T-helper 9 cell (primary cell): ENCODE results near the gene NPTX1.

Experiments used
- DNase-seq: peaks from one replicate; pipeline ENCODE4 v3.0.0-alpha.2; 2020

NPTX1 gene

GRCh38 chr17:80458016-80458415, 18.4 kb downstream of the NPTX1 start:
- DNase-seq, result no peak

- no peak for DNase-seq
These were observed 19.1 kb downstream of the NPTX1 start for GRCh38 chr17:80457236-80457856.

GRCh38 chr17:80456465-80457235, 19.8 kb downstream of the NPTX1 start:
- DNase-seq, result no peak

DNA sequence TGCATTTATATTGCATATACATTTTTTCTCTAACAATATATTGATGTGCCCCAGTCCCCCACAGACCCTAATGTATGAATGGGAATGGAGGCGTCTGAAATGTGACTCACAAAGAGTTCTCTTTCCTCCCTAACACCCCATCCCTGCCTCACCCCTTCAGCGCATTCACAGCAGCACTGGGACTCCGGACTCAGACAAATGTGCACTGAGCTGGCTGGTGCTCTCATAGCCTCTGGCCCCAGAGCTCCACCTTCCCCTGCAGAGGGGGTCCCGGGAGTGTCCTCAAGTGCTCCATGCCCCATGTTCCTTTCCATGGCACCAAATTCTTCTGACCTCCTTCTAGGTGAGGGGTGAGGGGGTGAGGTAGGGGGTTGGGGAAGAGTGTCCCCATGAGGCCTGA, 20.6 kb downstream of the NPTX1 start:
- no peak for DNase-seq

- peak; percentile 27 for DNase-seq
These were observed 21.1 kb downstream of the NPTX1 start for GRCh38 chr17:80455336-80455710.

DNA sequence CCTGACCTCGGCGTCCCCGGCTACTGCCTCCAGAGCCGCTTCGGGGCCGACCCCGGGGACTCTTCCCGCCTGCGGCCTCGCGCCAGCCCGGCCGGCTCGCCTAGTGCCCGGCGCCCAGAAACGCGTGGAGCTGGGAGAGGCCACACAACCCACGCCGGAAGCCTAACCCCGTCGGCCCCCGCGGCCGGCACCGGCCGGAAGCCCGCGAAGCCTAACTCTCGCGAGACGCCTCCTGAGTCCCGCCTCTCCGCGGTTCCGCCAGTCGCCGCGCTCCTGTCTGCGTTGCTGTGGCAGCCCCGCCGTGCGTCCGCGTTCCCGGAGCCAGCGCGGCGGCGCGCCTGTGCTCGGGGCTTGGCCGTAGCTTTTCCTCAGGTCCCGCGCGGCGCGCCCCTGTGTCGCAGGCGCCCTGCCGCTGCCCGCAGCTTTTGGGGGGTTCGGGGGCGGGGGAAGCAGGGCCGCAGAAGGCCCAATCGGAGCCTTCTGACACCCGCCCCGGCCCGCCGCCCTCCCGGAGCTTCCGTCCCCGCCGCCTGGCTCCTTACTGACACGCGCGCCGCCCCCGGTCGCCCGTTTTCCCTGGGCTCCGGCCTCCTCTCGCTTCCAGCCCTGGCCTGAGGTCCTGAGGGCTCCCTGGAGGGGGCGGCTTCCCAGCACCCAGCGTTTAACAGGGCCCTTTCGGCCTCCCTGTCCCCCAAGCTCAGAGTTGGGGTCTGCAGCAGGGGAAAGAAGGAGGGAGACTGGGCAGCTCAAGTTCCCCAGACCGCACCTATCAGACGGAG, 21.7 kb downstream of the NPTX1 start:
- DNase-seq, result peak; percentile 90

- DNase-seq, result no peak
These were observed 22.3 kb downstream of the NPTX1 start for GRCh38 chr17:80453998-80454556.

GRCh38 chr17:80453126-80453997, 23.0 kb downstream of the NPTX1 start:
- no peak for DNase-seq

- no peak for DNase-seq
These were observed 24.1 kb downstream of the NPTX1 start for GRCh38 chr17:80452173-80452915.

GRCh38 chr17:80451104-80451775, 25.2 kb downstream of the NPTX1 start:
- no peak for DNase-seq

- no peak for DNase-seq
These were observed 26.4 kb downstream of the NPTX1 start for GRCh38 chr17:80449930-80450576.

- DNase-seq, result no peak
These were observed 27.0 kb downstream of the NPTX1 start for GRCh38 chr17:80449194-80449929.

DNA sequence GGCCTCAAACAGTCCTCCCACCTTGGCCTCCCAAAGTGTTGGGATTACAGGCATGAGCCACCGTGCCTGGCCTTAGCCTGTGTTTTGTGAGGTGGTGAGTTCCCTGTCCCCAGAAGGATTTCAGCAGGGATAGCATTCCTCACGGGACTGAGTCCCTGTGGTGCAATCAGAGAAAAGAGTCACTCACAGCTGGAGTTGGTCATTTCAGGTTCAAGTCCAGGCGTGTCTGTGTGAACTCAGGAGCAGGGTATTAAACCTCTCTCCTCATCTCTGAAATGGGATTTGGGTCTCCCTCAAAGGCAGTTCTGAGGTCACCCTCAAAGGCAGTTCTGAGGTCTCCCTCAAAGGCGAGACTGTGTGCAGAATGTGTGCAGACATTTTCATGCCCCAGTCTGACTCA, 28.6 kb downstream of the NPTX1 start:
- DNase-seq, result no peak

DNA sequence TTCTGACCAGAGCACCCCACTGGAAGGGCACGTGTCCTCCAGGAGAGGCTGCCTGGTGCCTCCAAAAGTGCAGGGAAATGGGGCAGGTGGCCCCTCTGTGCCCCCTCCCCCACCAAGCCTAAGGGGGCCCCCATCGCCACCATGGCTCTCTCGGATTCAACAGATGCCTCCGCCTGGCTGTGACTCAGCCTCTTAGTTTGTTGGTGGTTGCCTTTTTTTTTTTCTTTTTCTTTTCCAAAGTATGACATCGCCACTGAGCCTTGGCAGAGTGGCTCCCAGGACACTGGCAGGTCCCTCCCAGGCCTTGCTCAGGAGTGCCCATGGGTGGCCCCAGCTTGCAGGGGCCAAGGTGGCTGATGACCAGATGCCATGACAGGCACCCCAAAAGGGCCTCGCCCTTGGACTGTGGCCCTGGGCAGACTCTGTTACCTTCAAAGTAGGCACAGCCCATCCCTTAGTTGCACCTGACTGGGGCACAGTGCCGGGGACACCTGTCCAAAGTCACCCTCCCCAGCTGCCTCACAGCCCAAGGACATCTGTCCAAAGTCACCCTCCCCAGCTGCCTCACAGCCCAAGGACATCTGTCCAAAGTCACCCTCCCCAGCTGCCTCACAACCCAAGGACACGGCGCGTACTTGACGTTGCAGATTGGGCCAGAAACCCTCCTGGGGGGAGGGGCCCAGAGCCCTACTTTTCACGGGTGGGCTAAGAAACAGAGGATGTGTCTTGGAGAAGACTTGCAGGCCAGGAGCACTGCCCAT, 29.6 kb downstream of the NPTX1 start:
- no peak for DNase-seq

DNA sequence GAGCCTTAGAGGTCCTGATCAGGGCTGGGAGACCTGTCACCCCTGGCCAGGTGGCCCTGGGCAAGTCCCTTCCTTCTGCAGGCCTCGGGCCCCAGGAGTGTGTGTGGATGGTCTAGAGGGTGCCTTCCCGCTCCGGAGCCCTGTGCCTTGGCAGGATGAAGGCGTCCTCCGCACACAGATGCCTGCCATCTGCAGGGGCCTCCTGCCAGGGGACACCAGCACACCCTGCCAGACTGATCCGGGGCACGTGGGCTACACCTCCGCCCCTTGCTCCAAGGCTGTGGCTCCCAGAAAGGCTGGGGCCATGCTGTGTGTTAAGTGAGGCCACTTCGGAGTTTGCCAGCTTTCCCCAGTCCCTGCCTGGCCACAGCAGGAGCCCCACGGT, 30.7 kb downstream of the NPTX1 start:
- DNase-seq, result no peak

DNA sequence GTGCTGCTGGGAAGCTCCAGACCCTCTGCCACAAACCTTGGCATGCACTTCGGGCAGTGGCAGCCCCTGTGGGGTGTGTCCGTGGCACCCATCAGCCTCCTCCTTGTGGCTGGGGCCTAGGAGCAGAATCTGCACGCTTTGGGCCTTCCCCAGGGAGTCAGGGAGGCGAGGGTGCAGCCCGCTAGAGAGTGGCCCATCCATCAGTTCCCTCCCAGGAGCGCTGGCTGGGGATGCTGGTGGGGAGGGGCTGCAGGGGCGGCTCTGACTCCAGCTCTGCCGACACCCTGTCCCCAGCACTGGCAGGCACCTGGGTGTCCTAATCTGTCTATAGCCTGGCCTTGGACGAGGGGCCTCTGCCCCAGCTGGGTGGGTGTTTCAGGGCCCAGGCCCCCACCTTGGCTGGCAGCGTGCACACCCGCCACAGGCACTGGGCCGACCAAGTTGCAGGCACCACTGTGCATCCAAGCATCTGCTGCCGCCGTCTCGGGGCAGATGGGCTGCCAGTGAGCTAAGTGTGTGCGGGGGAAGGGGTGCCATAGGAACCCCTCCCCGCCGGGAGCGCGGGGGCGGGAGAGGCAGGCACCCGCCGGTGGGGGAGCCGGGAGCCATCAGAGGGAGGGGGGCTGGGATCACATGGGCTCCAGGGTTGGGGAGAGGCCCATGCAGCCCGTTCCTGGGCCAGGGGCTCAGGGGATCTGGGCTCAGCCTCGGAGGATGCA, 31.2 kb downstream of the NPTX1 start:
- no peak for DNase-seq

DNA sequence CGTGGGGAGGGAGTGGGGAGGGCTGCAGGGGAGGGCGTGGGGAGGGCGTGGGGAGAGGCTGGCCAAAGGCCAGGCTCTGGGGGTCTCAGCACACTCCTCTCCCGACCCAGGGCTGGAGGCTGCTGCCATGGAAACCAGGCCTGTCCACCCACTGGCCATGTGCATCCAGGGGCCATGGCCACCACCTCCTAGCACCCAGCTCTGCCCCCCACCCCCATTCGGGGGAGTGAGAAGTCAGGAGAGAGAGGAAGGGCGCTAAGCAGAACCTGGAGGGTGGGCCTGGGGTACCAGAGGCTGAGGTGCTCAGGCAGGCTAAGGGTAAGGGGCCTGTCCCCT, 31.8 kb downstream of the NPTX1 start:
- DNase-seq, result no peak

- DNase-seq, result no peak
These were observed 32.3 kb downstream of the NPTX1 start for GRCh38 chr17:80443916-80444643.
